Osteoblast (primary cell): ENCODE data around the gene VSIR. TPM values are rescaled to one million over a fixed set of nuclear protein-coding genes. Genes with fewer than 3 reads are reported as not detected.

Experiments
- DNase-seq: peaks from one replicate; pipeline ENCODE4 v3.0.0; 2011; ENCODE audit warnings: low spot score, mixed read lengths; ENCODE audit not compliant: insufficient read length; ENCODE audit errors: missing footprints
- H2AFZ ChIP-seq: 2 replicates; pipeline ENCODE4 v1.6.0; 2011; ENCODE audit warnings: mild to moderate bottlenecking, low read length
- H3K27ac ChIP-seq: 2 replicates; pipeline ENCODE4 v1.5.1; 2011; ENCODE audit warnings: mild to moderate bottlenecking, low read depth, low read length, moderate library complexity
- H3K27me3 ChIP-seq: 2 replicates; pipeline ENCODE4 v1.6.0; 2012; ENCODE audit warnings: mild to moderate bottlenecking, control low read depth, inconsistent platforms, low read length, moderate library complexity; ENCODE audit not compliant: insufficient read depth
- H3K36me3 ChIP-seq: 2 replicates; pipeline ENCODE4 v1.5.1; 2011; ENCODE audit warnings: mild to moderate bottlenecking, low read length, control low read depth, moderate library complexity; ENCODE audit not compliant: insufficient read depth
- H3K4me1 ChIP-seq: 2 replicates; pipeline ENCODE4 v1.5.1; 2011; ENCODE audit warnings: mild to moderate bottlenecking, low read length, control low read depth, moderate library complexity; ENCODE audit not compliant: insufficient read depth
- H3K4me2 ChIP-seq: 2 replicates; pipeline ENCODE4 v1.6.0; 2011; ENCODE audit warnings: mild to moderate bottlenecking, low read length; ENCODE audit not compliant: insufficient read depth
- H3K4me3 ChIP-seq: fragments of 200-600 bp; sonication (generic); 3 replicates; pipeline ENCODE4 v1.5.1; 2012; ENCODE audit warnings: mild to moderate bottlenecking, low read length, inconsistent platforms; ENCODE audit not compliant: insufficient read depth
- H3K79me2 ChIP-seq: 2 replicates; pipeline ENCODE4 v1.6.0; 2012; ENCODE audit warnings: mild to moderate bottlenecking, low read length, control low read depth, inconsistent platforms; ENCODE audit not compliant: insufficient read depth
- H3K9me3 ChIP-seq: 2 replicates; pipeline ENCODE4 v1.5.1; 2011; ENCODE audit warnings: low read depth, low read length, control low read depth
- H4K20me1 ChIP-seq: 2 replicates; pipeline ENCODE4 v1.6.0; 2012; ENCODE audit warnings: mild to moderate bottlenecking, low read length, control low read depth; ENCODE audit not compliant: insufficient read depth
- CTCF ChIP-seq: IDR thresholded peaks from 2 replicates; pipeline ENCODE4 v1.5.1; 2011; ENCODE audit warnings: mild to moderate bottlenecking, low read depth, low read length, moderate library complexity; ENCODE audit errors: extremely low read depth
- total RNA-seq: library from RNA; depleted of rRNA; stranded (reverse); fragments of >200 nt; gene quantifications from 2 replicates; pipeline ENCODE4 v1.2.3, GENCODE V29; 2012

The VSIR gene
- total RNA-seq, 1 donor = 75.3 TPM

GRCh38 chr10:71797533-71798307, 24.4 kb upstream of the VSIR start:
- no peaks in the 10 kb centered on the region for H3K4me1 ChIP-seq
- H3K36me3 ChIP-seq = no peaks in the 10 kb centered on the region
- TF ChIP-seq CTCF = no peak
- no peak overlapping the region for H3K4me2 ChIP-seq
- H3K27me3 ChIP-seq = no peaks in the 10 kb centered on the region
- no peak overlapping the region for H3K4me3 ChIP-seq
- H4K20me1 ChIP-seq = no peaks in the 10 kb centered on the region
- H3K27ac ChIP-seq = no peak overlapping the region
- no peaks in the 10 kb centered on the region for H3K9me3 ChIP-seq
- no peak overlapping the region for H2AFZ ChIP-seq
- DNase-seq = peak; percentile 47
- no peaks in the 10 kb centered on the region for H3K79me2 ChIP-seq

- H3K79me2 ChIP-seq = no peaks in the 10 kb centered on the region
- TF ChIP-seq CTCF = no peak
- no peaks in the 10 kb centered on the region for H3K36me3 ChIP-seq
- H3K4me2 ChIP-seq = no peak overlapping the region
- H3K27me3 ChIP-seq = no peaks in the 10 kb centered on the region
- H2AFZ ChIP-seq = no peak overlapping the region
- no peaks in the 10 kb centered on the region for H3K9me3 ChIP-seq
- H3K4me3 ChIP-seq = no peak overlapping the region
- DNase-seq = peak; percentile 54
- H3K27ac ChIP-seq = no peak overlapping the region
- H4K20me1 ChIP-seq = no peaks in the 10 kb centered on the region
- no peaks in the 10 kb centered on the region for H3K4me1 ChIP-seq
Observed at GRCh38 chr10:71796749-71797405, 23.6 kb upstream of the VSIR start.

GRCh38 chr10:71795248-71795647, 21.9 kb upstream of the VSIR start:
- Histone ChIP-seq H3K4me2 (no peak overlapping the region), H3K4me1 (no peaks in the 10 kb centered on the region), H3K4me3 (no peak overlapping the region), H3K9me3 (no peaks in the 10 kb centered on the region), H3K79me2 (no peaks in the 10 kb centered on the region), H3K36me3 (no peaks in the 10 kb centered on the region), H3K27ac (no peak overlapping the region), H4K20me1 (no peaks in the 10 kb centered on the region), H2AFZ (no peak overlapping the region), H3K27me3 (peaks cover 2% of the 10 kb centered on the region)
- no peak for TF ChIP-seq CTCF
- peak; percentile 88 for DNase-seq

- no peak for TF ChIP-seq CTCF
- H3K36me3 ChIP-seq = no peaks in the 10 kb centered on the region
- H3K27me3 ChIP-seq = peaks cover 5% of the 10 kb centered on the region
- H3K79me2 ChIP-seq = no peaks in the 10 kb centered on the region
- no peak overlapping the region for H3K4me2 ChIP-seq
- peak; percentile 27 for DNase-seq
- H2AFZ ChIP-seq = no peak overlapping the region
- no peaks in the 10 kb centered on the region for H3K4me1 ChIP-seq
- no peaks in the 10 kb centered on the region for H3K9me3 ChIP-seq
- H4K20me1 ChIP-seq = no peaks in the 10 kb centered on the region
- H3K4me3 ChIP-seq = no peak overlapping the region
- no peak overlapping the region for H3K27ac ChIP-seq
Observed at GRCh38 chr10:71790749-71791440, 17.6 kb upstream of the VSIR start.
